IPS DF 4.7 (cell line): ENCODE data around the gene CCR8.
"Not testable (repeated sequence)": the region's sequence is repeated elsewhere in the genome, so short reads cannot be mapped to it uniquely, and the experiment has no call there.

ENCODE experiments used
- DNase-seq: peaks from one replicate; pipeline ENCODE4 v3.0.0-alpha.2; 2013; ENCODE audit warnings: low spot score; ENCODE audit errors: extremely low read depth

Gene CCR8

DNA sequence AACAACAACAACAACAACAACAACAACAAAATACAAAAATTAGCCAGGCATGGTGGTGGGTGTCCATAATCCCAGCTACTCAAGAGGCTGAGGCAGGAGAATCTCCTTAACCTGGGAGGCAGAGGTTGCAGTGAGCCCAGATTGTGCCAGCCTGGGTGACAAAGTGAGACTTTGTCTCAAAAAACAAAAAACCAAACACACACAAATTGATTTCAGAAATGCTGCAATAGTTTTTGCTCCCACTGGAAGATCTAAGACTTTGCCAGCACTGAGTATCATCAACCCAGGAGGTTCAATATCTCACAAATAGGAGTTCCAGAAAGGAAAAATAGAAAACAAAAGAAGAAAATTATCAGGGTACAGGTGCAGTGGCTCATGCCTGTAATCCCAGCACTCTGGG, 16.2 kb upstream of the CCR8 start:
- DNase-seq: no peak

- DNase-seq: no peak
Measured at GRCh38 chr3:39315420-39315819, 14.1 kb upstream of the CCR8 start.

DNA sequence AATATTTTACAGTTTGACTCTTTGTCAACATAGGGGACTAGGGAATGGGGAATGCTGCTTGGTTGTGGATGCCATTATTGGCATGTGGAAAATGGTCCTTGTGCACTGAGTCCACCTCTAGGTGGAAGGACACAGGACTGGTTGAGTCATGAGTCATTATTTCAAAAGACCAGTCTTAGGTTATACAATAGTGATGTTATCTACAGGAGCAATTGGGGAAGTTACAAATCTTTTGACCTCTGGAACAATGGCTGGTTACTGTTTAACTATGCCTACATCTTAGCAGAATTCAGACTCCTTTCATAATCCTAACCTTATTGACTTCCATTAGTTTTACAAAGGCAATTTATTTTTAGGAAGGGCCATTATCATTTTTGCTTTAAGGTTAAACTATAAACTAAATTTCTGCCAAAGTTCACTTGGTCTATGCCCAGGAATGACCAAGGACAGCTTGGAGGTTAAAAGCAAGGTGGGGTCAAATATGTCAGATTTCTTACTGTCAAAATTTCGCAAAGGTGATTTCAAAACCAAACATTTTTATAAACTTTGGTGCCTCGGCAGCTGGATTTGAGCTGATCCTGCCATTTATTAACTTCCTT, 11.8 kb upstream of the CCR8 start:
- DNase-seq: no peak

GRCh38 chr3:39318301-39318700, 11.2 kb upstream of the CCR8 start:
- DNase-seq: no peak

- DNase-seq: no peak
Measured at GRCh38 chr3:39319249-39319648, 10.3 kb upstream of the CCR8 start.

GRCh38 chr3:39321574-39321983, 7.9 kb upstream of the CCR8 start:
- not testable (repeated sequence) for DNase-seq

DNA sequence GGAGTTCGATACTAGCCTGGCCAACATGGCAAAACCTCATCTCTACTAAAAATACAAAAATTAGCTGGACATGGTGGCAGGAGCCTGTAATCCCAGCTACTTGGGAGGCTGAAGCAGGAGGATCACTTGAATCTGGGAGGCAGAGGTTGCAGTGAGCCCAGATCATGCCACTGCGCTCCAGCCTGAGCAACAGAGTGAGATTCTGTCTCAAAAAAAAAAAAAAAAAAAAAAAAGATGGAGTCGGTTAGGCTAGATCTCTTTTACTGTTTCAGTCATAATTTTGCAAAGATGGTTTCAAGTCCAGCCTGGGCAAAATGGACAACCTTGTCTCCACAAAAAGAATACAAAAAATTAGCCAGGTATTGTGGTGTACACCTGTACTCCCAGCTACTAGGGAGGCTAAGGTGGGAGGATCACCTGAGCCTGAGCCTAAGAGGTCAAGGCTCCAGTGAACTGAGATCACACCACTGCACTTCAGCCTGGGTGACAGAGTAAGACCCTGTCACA, 7.2 kb upstream of the CCR8 start:
- not testable (repeated sequence) for DNase-seq

GRCh38 chr3:39322936-39323335, 6.6 kb upstream of the CCR8 start:
- DNase-seq: no peak

- DNase-seq: no peak
Measured at GRCh38 chr3:39323494-39323893, 6.0 kb upstream of the CCR8 start.

- DNase-seq: no peak
Measured at GRCh38 chr3:39325236-39325635, 4.3 kb upstream of the CCR8 start.

DNA sequence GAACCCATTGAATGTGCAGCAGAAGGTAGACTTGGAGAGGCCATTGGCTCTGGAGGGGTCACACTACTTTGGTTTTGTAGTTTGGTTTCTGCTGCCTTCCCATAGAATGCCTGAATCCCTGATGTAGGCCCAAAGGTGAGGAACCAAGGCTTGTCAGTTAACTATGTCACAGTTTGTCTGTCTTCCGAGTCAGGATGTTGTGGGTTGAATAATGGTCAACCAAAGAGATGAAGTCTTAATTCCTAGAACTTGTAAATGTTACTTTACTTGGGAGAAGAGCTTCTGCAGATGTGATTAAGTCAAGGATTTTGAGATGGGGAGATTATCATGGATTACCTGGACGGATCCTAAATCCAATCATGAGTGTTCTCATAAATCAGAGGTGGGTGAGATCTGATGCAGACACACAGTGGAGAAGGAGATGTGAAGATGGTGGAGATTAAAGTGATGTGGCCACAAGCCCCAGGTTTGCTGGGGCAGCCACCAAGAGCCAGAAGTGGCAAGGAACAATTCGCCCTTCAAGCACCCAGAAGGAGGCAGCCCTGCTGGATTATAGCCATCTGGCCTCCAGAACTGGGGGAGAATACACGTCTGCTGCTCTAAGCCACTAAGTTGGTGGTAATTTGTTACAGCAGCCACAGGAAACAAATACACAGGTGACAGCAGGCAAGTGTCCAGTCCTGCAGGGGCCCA, 2.3 kb upstream of the CCR8 start:
- no peak for DNase-seq

DNA sequence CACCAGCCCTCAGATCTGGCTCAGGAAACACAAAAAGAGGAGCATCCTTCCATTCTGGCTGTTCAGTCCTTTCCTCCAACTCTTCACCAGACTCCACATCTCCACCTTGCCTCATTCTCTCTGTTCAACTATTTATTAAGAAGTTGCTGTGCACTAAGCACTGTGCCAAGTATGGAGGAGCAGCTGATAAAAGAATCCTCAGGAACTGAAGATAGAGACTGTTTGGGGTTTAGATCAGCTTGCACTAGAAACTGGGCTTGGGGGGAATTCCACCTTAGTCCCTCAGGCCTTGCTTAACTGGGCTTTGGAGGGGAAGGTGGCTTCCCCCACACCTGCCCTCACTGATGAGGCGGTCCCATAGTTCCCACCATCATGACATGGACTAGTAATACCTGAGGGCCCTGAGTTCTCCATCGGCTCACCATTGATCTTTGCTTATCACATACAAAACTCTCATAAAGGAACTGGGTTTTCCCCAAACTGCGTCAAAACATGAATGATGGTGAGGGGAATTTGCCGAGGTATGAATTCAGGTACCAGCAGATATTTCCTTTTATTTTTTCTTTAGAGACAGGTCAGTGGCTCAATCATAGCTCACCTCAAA, 1.7 kb upstream of the CCR8 start:
- no peak for DNase-seq

GRCh38 chr3:39330824-39331223, 1.3 kb downstream of the CCR8 start:
- DNase-seq: no peak

- no peak for DNase-seq
Measured at GRCh38 chr3:39332525-39332924, 3.0 kb downstream of the CCR8 start.

- no peak for DNase-seq
Measured at GRCh38 chr3:39333607-39334006, 4.1 kb downstream of the CCR8 start.

- no peak for DNase-seq
Measured at GRCh38 chr3:39334205-39334604, 4.7 kb downstream of the CCR8 start.

DNA sequence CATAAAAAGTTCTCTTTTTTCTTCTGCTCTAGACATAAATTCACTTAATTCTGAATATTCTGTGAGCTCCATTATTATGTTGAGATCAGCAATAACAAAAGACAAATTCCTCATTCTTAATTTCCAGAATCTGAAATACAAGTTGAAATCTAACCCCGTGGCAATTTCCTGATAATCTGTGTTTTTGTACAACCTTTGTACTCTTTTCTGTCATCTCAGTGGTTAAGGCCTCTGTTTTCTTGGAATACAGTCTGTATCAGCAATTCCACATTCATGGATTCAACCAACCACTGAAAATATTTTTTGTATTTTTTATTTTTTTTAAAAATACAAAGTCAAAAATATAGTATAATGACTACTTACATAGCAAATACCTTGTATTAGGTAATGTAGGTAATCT, 8.7 kb downstream of the CCR8 start:
- DNase-seq: no peak

- DNase-seq: no peak
Measured at GRCh38 chr3:39339086-39339485, 9.6 kb downstream of the CCR8 start.

DNA sequence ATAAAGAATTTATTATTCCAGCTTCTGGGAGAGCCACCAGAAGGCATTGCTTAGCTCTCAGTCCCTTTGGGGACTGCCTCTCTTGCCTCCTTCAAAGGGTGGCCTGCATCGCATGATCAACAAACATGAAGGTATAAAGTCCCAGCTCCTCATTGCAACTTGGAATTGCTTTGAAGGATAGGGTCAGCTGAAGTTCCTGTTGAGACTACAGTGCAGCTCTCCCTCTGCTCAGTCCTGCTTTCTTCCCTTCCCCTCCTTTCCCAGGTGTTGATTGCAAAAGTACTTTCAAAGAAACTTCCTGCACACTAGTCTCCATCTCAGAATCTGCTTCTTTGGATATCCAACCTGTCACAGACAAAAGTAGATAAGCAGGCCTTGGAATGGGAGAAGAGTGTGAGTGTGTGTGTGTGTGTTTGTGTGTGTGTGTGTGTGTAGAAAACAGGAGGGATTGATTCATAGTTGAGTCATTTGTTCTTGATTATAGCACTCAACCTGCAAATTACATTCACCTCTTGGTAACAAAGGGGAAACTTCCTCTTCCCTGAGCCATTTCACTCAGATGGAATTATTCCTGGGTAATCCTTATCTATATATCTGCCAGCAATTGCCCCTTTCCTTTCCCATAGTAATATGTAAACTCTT, 13.7 kb downstream of the CCR8 start:
- no peak for DNase-seq

GRCh38 chr3:39343760-39344159, 14.3 kb downstream of the CCR8 start:
- no peak for DNase-seq

DNA sequence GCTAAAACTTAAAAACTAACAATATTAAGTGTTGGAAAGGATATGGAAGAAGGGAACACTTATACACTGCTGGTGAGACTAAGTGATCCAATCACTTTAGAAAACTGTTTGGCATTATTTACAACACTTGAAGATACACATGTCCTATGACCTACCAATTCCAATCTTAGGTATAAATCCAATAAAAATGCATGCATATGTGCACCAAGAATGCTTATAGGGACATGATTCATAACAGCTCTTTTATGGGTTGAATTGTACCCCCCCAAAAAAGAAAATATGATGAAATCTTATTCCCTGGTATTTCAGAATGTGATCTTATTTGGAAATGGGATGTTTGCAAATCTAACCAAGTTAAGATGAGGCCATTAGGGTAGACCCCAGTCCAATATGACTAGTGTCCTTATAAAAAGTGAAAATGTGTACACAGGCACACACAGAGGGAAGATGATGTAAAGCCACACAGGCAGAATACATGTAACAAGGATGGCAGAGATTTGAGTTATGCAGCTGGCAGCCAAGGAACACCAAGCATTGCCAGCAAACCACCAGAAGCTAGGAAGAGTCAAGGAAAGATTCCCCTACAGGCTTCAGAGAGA, 15.3 kb downstream of the CCR8 start:
- no peak for DNase-seq
